Body of pancreas (tissue), 4 donors: ENCODE measurements around the gene R3HDM2.

Experiments used
- CTCF ChIP-seq, 7 experiments: fragments of 450-650 bp in 4 of 7; fragments of 200-600 bp in 3 of 7; sonication (generic) in 3 of 7; IDR thresholded peaks; one replicate each; pipeline ENCODE4 v1.5.1; 2016 to 2019; ENCODE audit warnings: antibody characterized with exemption in 7 of 7
- POLR2A ChIP-seq, 3 donors: fragments of 450-650 bp; IDR thresholded peaks; one replicate each; pipeline ENCODE4 v1.6.1; 2016; ENCODE audit warnings: antibody characterized with exemption in 3 of 3, mild to moderate bottlenecking in 2 of 3

GRCh38 chr12:57216921-57217879, 213.6 kb downstream of the R3HDM2 start:
- no peak for TF ChIP-seq POLR2A (IDR thresholded peaks at IDR 0.05)
- TF ChIP-seq CTCF (IDR thresholded peaks at IDR 0.05) = no peak
